NCI-H774 (cell line): ENCODE results near the gene RASL10B.
"Not testable (repeated sequence)": the region's sequence is repeated elsewhere in the genome, so short reads cannot be mapped to it uniquely, and the experiment has no call there.

Experiments used
- DNase-seq: peaks from one replicate; lab custom pipeline; 2025; lab: John Stamatoyannopoulos, UW

The RASL10B gene, protein sequence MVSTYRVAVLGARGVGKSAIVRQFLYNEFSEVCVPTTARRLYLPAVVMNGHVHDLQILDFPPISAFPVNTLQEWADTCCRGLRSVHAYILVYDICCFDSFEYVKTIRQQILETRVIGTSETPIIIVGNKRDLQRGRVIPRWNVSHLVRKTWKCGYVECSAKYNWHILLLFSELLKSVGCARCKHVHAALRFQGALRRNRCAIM

DNA sequence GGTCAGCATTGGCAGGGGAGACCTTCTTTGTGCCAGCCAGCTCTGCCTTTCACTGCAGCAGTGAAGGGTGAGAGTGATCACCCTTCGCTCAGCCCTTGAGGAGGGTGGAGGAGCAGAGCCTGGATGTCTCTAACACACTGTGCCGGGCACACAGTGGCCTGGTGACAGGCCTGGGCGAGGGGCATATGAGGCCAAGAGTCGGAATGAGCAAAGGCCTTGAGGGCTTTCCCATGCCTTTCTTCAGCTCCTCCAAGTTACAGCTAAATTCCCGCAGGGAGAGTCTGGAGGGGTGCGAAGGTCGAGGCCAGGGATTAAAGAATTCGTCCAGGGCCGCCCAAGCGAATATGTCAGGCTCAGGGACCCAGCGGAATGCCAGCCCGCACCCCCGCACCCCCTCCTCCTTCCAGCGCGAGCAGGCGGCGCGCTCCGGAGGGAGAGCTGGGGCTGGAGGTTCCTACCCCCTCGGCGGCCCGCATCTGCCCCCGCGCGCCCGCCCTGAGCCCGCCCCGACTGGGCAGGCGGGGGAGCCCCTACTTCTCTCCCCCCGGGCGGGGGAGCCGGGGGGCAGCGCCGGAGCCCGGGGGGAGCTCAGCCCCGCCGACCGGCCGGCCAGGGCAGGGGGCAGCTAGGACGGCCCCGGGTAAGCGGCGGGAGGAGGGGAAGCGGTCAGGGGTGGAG lies at the start of gene RASL10B:
Gene RASL10B, plus strand, starts transcription at position 401 of the 678 bp plus-strand sequence. CDS start 3,546 bp downstream, outside the sequence.
- DNase-seq: peak; percentile 25

DNA sequence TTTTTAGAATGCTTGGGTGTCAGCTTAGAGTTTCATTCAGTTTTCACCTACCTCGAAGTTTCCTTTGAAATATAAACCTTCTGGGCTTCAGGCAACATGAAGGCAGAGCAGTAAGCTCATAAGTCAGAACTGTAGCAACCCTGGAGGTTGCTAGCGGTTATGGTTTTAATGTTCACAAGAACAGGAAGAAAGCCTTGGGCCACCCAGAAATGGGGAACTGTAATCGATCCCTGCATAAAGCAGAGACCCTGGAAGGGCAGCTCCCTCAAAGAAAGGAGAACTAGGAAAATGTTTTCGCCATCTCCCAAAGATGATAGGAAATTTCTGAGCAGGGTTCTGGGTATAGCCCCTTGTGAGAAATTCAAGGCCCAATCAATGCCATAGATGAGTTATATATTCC lies 47.8 kb upstream of the RASL10B start:
- no peak for DNase-seq

DNA sequence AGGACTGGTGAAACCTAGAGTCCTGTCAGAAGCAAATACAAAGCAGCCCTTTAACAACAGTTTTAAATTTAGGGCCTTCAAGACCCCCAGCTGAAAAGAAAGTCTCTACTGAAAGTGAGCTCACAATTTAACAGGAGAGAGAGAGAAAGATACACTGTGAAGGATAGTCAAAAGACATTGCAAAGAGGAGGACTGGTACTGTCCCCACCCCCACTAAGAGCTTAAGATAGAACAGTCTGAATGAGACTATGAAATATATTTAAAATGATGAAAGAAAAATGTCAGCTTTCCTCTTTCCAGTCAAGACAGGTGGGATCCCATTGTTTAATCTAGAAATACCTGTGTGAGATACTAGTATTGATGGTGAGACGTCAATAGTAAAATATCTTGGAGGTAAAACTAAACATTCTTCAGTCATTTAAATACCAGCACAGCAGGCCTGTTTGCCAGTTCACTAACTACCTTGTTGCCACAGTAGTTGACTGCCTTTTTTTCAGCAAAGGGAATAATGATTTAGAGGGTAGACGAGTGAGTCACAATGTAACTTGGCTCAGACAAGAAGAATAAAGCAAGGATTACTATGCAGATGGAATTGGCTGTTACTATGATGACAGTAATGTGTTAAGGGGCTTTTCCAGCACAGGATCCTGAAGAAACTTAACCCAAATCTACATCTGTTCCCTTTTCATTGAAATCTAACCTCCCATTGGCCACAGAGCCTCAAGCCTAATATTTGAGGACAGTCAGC lies 47.2 kb upstream of the RASL10B start:
- DNase-seq: no peak

- DNase-seq: no peak
Measured at GRCh38 chr17:35692512-35693210, 38.8 kb upstream of the RASL10B start.

GRCh38 chr17:35693662-35694061 lies 37.8 kb upstream of the RASL10B start:
- DNase-seq: no peak

GRCh38 chr17:35694906-35695305 lies 36.5 kb upstream of the RASL10B start:
- DNase-seq: no peak

DNA sequence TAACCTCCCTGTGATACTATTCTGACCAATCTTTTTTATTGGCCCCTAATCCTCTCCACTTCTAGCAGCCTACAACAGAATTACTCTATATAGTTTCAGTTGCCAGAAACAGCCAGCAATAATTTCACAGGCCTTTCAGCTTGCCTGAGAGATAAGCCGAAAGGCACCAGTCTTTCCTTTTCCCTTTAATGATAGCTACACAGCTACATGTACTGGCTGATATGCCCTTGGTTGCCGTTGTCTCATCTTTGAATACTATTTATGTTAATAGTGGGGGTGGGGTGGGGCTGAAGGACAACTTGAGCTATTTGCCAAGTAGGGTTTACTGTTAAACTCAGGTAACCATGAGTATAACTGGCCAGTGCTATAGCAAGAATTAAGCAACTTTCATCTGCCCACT lies 35.8 kb upstream of the RASL10B start:
- no peak for DNase-seq

GRCh38 chr17:35698800-35699199 lies 32.6 kb upstream of the RASL10B start:
- DNase-seq: no peak

GRCh38 chr17:35700150-35700549 lies 31.3 kb upstream of the RASL10B start:
- no peak for DNase-seq

- DNase-seq: no peak
Measured at GRCh38 chr17:35701491-35701890, 29.9 kb upstream of the RASL10B start.

DNA sequence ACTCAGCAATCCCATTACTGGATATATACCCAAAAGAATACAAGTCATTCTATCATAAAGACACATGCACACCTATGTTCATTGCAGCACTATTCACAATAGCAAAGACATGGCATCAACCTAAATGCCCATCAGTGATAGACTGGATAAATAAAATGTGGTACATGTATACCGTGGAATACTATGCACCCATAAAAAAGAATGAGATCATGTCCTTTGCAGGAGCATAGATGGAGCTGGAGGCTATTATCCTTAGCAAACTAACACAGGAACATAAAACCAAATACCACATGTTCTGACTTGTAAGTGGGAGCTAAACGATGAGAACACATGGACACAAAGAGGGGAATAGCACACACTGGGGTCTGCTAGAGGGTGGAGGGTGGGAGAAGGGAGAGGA lies 28.1 kb upstream of the RASL10B start:
- DNase-seq: not testable (repeated sequence)

GRCh38 chr17:35705230-35705629 lies 26.2 kb upstream of the RASL10B start:
- no peak for DNase-seq

- DNase-seq: peak; percentile 20
Measured at GRCh38 chr17:35705705-35706104, 25.7 kb upstream of the RASL10B start.

DNA sequence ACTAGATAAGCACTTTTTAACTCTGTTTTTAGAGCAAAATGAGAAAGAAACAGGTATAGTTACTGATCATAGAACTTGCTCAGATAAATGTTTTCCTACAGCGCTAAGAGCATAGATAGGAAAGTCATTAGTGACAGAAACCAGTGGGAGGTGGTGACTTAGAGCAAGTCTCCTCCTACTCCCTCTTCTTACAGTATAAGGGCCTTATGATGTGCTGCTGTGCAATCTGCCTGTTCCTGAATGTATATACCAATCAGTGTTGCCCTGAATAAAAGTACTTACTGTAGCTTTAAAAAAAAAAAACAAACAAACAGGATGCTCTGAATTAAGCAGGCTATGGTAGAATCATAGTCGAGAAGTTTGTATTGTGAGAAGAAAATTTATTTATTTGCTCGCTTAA lies 23.3 kb upstream of the RASL10B start:
- DNase-seq: no peak

- DNase-seq: peak; percentile 28
Measured at GRCh38 chr17:35708951-35709350, 22.5 kb upstream of the RASL10B start.

- DNase-seq: no peak
Measured at GRCh38 chr17:35709874-35710273, 21.6 kb upstream of the RASL10B start.

DNA sequence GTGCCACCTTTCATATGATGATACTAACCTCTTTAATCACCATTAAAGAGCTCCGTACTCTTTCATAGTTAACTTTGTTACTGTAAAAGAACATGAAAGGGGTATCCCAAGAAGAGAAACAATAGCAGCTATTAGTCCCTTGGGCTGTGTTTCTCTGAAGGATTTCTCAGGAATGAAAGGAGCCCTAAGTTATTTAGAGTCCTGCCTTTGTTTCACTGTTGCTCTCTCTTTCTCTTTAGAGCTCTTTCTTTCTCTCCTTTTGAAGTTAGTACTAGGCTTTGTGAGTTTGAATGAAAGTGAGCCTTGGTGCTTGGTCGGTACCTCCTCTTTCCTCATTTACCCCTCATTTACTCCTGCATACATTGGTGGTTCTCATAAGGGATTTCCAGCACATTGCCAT lies 20.5 kb upstream of the RASL10B start:
- DNase-seq: no peak

DNA sequence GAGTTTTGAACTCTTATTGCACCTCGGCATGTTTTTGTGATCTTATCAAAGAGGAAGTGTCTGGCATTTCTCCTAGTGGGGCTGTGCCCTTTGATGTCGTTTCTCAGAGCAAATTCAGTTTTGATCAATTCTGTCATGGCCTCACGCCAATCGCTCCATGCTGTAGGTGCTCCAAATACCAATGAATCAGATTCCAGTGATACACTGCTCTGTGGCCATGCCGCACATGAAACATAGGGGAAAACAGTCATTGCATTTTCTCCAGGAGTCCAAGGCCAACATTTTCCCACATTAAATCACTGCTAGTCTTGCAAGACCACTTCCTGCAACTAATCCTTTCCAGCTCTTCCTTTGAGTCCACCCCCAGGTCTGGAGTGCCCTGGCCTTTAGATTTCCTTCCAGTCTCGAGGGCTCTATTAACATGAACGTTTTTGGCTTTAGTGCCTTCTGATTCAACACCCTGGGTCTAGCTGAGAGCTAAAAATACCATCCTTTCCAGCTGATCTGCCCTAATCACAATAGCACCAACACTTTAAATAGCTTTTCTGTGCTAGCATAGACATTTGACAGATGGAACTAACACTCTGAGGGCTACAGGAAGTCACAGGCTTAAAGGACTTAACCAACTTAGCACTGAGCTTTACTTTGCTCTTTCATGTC lies 18.2 kb upstream of the RASL10B start:
- no peak for DNase-seq

DNA sequence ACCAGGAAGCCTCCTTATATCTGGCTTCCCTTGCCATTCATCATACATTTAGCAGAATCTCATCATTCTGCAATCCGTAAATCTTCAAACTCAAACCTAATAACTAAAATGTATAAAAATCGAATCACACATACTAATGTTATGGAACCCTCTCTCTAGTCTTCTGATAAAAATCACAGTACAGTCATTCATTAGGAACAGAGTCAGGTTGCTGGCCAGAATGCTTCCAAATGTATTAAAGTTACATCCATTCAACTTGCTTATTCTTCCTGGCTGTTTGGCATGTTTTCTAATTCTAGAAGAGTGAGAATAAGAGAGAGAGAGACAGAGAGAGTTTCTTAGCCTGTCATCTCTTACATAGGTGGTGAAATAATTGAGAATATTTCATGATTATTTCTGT lies 16.5 kb upstream of the RASL10B start:
- no peak for DNase-seq

- DNase-seq: no peak
Measured at GRCh38 chr17:35715416-35715815, 16.0 kb upstream of the RASL10B start.

DNA sequence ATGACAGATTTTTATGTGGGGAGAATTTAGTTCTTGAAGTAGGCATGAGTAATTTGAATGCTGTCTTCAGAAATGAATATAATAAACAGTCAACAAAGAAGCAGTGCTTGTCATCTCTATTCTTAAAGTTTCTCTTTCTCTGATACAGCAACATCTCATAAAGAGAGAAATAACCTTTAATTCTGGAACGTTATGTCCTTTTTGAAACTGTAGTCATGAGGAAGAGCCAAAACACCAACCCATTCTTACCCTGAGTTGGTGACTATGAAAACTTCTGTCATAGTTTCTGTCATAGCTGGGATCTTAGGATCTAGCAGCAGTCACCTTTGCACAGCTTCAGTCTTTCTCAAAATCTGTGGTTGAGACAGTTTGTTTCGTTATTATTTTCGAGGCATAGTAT lies 15.3 kb upstream of the RASL10B start:
- no peak for DNase-seq

DNA sequence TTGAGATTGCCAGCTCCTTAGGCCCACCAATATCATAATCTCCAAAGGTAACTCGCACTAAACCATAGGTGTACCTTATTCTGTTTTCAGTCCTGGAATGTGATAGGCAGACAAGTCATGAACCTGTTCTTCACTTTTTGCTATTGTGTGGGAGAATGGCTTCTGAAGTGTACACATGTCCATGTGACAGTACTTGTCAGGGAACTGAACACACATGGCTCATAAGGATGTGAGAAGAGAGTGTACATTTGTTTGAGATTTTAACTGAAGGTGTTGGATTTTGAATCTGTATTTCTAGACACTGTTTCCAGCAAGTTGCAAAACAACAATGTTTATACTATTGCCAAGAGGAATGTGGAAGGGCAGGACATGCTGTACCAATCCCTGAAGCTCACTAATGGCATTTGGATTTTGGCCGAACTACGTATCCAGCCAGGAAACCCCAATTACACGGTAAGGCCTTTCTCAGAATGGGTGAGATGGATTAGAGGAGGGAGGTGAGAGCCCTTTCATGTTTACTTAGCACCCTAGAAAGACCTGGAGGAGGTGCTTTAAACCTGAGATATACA lies 14.5 kb upstream of the RASL10B start:
- no peak for DNase-seq
